Measurements from ENCODE around the gene STXBP6. TPM values are rescaled to one million over a fixed set of nuclear protein-coding genes. Genes with fewer than 3 reads are reported as not detected.

STXBP6 gene
- total and polyA plus RNA-seq, 2 of the 13 experiments (the other 11 are each of a cell fraction or from before 2014, with no cell fraction given): 35.3 to 42.8 TPM

GRCh38 chr14:24904533-24904932, 145.4 kb downstream of the STXBP6 start:
- intact Hi-C loops (cut with micrococcal nuclease; ENCODE audit: unreplicated experiment) (no loop called here), in situ Hi-C loops (cut with HindIII; ENCODE audit: extremely low pct_ligation_motif_present, low pct_unique_long_range_greater_than_20kb) (no loop called here)
- peaks cover 25% of the 10 kb centered on the region for H3K4me1 ChIP-seq (ENCODE audit: insufficient read depth, low read length)
- no peak overlapping the region for H3K27ac ChIP-seq (ENCODE audit: extremely low read length, insufficient read depth, low read length)
- no TSS peak for BruUV-seq (replicated peaks)
- H4K20me1 ChIP-seq (ENCODE audit: insufficient read depth, low read length): no peaks in the 10 kb centered on the region
- no peak overlapping the region for H3K9ac ChIP-seq (ENCODE audit: insufficient read depth, low read depth, low read length)
- ATAC-seq: no peak
- no peaks in the 10 kb centered on the region for H3K36me3 ChIP-seq (replicated peaks in 1 of 2; ENCODE audit: control insufficient read depth in 1 of 2, insufficient read depth in 2 of 2, low read length in 2 of 2)
- H2AFZ ChIP-seq (ENCODE audit: low read length): no peak overlapping the region
- H3K27me3 ChIP-seq (ENCODE audit: control insufficient read depth in 1 of 2, insufficient read depth in 2 of 2, low read length in 2 of 2): no peaks in the 10 kb centered on the region; a peak in 1 of 5 replicates
- DNase-seq (ENCODE audit: low spot score): no peak
- H3K4me2 ChIP-seq (ENCODE audit: low read depth, low read length): no peak overlapping the region
- ChIA-PET POLR2A (no interaction called here), CTCF (ENCODE audit: low intra/inter-chr PET ratio, low total read pairs) (no interaction called here)
- FAIRE-seq: no peak
- 92% methylated on average over 2 of the region's 2 CpGs for WGBS (ENCODE audit: low lambda C conversion rate)
- no peaks in the 10 kb centered on the region for H3K9me3 ChIP-seq (ENCODE audit: low read length)
- H3K4me3 ChIP-seq (replicated peaks in 1 of 3; ENCODE audit: insufficient read depth in 1 of 3, low read depth in 2 of 3, low read length in 3 of 3): no peak overlapping the region
- H3K79me2 ChIP-seq (ENCODE audit: insufficient read depth, low read length): no peaks in the 10 kb centered on the region
- TF ChIP-seq KDM1A (CRISPR knock-in tag; IDR thresholded peaks at IDR 0.05) (no peak), ONECUT2 (CRISPR knock-in tag; IDR thresholded peaks at IDR 0.05) (no peak), ARID5B (CRISPR knock-in tag; IDR thresholded peaks at IDR 0.05) (0 out of 2 replicates have a peak, but pooled peaks have one; percentile 18), USF2 (IDR thresholded peaks at IDR 0.05; ENCODE audit: low read depth, low read length) (no peak), USF2 (CRISPR knock-in tag; IDR thresholded peaks at IDR 0.05; ENCODE audit: borderline replicate concordance) (no peak), KDM5B (CRISPR knock-in tag; IDR thresholded peaks at IDR 0.05; ENCODE audit: borderline replicate concordance) (no peak), GATAD2A (CRISPR knock-in tag; IDR thresholded peaks at IDR 0.05) (0 out of 2 replicates have a peak, but pooled peaks have one; percentile 13), RXRB (CRISPR knock-in tag; IDR thresholded peaks at IDR 0.05; ENCODE audit: borderline replicate concordance) (peak; percentile 48; the same call in 1 of the 2 replicates), THAP8 (CRISPR knock-in tag; IDR thresholded peaks at IDR 0.05; ENCODE audit: borderline replicate concordance) (no peak), ZNF770 (CRISPR knock-in tag; IDR thresholded peaks at IDR 0.05) (no peak), ZNF10 (CRISPR knock-in tag; IDR thresholded peaks at IDR 0.05; ENCODE audit: borderline replicate concordance, low read depth) (no peak), GLMP (CRISPR knock-in tag; IDR thresholded peaks at IDR 0.05; ENCODE audit: borderline replicate concordance) (no peak), MNT (IDR thresholded peaks at IDR 0.05) (no peak)

Measured in HepG2 (cell line).